HG03175 (cell line): Measurements from ENCODE around the gene IGFL2.
"Not testable (repeated sequence)": the region's sequence is repeated elsewhere in the genome, so short reads cannot be mapped to it uniquely, and the experiment has no call there.

Experiments
- ATAC-seq: cut with Tn5 transposase; IDR thresholded peaks from one replicate; pipeline ENCODE4 v1.9.1; 2021; ENCODE audit warnings: mild to moderate bottlenecking, moderate library complexity; ENCODE audit not compliant: unreplicated experiment

IGFL2 gene

DNA sequence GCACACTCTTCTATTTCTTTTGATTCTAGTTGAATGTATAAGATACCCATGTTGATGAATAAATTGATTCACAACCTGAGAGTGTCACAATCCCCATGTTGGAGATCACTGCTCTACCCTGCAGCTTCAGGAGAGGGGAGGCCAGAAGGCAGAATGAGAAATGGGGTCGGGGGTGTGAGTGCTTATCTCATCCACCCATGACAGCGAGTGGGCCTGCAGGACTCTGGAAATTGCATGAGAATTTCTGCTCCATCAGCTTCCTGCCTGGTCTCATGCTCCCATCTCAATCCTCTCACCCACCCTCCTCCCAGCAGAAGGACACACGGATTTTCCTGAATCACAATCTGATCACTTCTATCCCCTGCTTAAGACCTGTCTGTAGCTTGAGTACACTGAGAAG, 58.6 kb downstream of the IGFL2 start:
- no peak for ATAC-seq

DNA sequence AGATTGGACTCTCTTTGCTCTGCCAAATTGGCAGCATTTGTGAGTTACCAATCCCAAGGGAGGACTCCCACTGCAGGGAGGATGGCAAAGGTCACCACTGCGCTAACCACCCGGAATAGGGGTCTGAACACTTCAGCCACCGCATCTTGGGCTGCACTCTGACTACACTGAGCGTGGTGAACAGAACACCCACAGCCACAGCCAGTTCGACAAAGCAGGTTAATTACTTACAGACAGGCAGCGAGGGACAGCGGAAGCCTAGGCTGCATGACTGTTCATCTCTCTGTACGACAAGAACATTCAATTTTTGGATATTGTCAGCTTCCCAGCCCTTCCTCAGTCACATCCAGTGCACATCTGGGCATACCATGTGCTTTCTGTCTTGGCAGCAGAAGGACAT, 59.8 kb downstream of the IGFL2 start:
- ATAC-seq: not testable (repeated sequence)

DNA sequence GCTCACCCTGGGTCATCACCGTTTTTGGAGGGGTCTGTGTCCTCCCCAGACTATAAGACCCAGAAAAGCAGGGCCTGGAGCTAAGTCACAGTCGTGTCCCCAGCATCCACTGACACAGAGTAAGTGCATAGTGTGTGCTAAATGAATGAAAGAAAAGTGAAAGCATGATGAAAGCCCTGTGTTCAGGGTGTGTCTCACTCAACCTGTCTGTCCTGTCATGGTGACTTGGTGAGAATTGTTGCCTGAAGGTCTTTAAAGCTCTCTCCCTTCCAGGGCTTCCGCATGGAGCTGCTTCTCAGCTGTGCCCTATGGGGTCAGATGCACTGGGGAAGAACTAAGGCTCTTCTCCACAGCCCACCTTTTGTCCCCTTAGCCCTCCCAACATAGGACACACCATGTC, 61.0 kb downstream of the IGFL2 start:
- no peak for ATAC-seq

DNA sequence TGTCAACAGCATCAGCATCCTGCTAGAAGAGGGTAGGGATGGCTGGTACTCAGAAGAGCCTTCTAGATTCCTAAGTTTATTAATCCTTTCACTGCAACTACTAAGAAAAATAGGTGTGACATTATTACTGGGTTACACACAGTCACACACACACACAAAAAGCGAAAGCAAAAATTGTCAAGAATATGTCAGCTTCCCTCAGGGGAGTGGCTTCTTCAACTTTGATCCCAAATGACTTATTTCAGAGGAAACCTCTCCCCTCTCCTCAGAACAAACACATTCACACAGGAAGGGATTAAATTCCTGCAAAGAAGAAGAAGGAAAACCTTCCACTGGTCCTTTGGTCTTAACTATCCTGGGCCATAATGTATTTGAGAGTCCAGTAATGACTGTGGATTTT, 61.4 kb downstream of the IGFL2 start:
- ATAC-seq: no peak

DNA sequence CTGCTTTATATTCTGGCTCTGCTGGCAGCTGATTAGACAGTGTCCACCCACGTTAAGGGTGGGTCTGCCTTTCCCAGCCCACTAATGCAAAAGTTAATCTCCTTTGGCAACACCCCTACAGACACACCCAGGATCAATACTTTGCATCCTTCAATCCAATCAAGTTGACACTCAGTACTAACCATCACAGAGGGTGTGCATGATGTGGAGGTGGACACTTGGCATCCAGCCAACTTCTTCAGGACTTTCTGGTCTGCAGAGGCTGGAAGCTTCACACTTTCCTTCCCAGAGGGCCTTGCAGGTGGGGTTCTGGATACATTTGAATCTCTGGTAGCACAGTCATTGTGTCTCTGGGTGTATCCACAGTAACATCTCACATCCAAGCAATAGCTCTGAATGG, 62.6 kb downstream of the IGFL2 start:
- ATAC-seq: no peak
